GM19395 (cell line): ENCODE results near the gene FCMR.

Source experiments
- ATAC-seq: cut with Tn5 transposase; IDR thresholded peaks from one replicate; pipeline ENCODE4 v1.9.1; 2021; ENCODE audit warnings: mild to moderate bottlenecking, moderate library complexity; ENCODE audit not compliant: unreplicated experiment

FCMR gene

DNA sequence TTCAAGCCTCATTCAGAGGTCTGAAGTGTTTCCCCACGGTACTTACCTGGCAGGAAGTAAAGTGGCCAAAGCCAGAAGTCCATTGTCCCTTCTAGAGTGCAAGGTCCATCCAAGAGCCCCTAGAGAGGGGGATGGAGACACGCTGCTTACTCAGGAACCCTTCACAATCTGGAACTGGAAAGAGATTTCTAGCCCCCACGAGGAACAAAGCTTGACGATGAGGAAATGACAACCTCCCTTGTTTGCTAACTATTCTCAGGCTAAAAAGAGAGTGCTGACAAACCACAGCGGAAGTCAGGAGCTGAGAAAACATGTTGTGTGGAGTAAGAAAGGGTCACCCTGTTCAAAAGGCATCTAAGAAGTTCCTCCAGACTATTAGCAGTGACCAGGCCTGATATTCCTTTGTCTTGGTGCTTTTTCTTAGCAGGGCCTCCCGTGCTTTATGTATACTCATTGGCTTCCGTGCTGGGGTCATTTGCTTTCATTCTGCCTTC lies at the start of gene FCMR:
Gene FCMR (minus strand): TSS at position 170 of the 494 bp plus-strand sequence. CDS start 87 bp downstream, at position 83.
- no peak for ATAC-seq

GRCh38 chr1:206971029-206971655 lies 49.4 kb upstream of the FCMR start:
- peak; percentile 66 for ATAC-seq

DNA sequence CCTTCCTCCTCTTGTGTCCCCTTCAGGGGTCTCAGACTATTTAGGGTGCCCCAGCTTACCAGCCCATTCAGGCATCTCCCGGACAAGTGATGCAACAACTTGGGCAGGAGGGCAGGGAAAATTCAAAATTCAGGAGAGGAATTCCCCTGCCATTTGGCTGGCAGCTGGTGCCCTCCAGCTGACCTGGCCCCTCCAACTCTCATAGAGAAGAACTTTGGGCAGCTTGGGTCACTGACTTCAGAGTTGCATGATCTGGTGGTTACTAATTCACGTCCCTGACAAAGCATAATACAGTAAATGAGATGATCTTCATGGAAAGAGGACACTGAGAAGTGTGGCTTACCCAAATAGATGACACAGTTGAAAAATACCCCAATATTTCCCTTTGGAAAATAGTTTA lies 48.7 kb upstream of the FCMR start, which contains the start of gene FCAMR:
Gene FCAMR (minus strand): TSS at position 15 of the 400 bp plus-strand sequence. CDS start 335 bp downstream, outside the sequence.
- ATAC-seq = no peak

GRCh38 chr1:206969090-206969489 lies 47.3 kb upstream of the FCMR start:
- no peak for ATAC-seq

- peak; percentile 67 for ATAC-seq
Measured at GRCh38 chr1:206967096-206967849, 45.5 kb upstream of the FCMR start.

DNA sequence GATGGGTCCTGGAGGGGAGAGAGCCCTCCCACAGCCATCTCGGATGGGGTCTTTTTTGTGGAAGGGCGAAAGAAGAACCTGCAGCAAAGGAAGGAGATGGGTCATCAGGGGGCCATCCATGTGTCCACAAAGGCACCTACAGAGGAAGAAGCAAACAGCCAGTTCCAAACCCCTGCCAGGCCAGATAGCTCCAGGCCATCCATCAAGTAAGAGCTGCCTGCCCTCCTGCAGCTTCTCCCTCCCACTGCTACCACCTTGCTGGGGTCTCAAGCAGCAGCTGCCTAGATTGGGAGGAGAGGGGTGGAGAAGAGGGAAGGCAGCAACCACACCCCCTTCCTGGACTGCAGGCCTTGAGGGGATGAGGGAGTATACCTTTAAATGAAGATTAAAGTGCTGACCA lies 44.0 kb upstream of the FCMR start:
- no peak for ATAC-seq

GRCh38 chr1:206963740-206964139 lies 42.0 kb upstream of the FCMR start:
- no peak for ATAC-seq

GRCh38 chr1:206963119-206963712 lies 41.5 kb upstream of the FCMR start:
- ATAC-seq = no peak

GRCh38 chr1:206962272-206962671 lies 40.5 kb upstream of the FCMR start:
- no peak for ATAC-seq

DNA sequence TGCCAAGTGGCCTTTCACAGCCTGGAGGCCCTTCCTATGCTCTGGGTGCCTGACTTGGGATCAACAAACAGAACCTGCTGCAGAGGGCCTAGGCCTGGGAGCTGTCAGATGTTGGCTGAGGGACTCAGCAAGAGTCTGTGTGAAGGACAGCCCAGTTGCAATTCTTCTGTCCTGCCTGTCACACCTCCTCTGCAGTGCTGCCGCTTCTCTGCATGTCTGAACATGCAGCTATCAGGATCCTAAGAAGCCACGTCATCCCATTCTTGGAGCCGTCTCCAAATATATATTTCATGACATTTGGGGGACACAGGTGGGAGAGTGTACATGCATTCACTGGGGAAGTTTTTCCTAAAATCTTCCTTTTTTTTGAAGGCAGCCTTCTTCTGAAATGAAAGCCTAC lies 39.9 kb upstream of the FCMR start:
- no peak for ATAC-seq

GRCh38 chr1:206960676-206961386 lies 39.1 kb upstream of the FCMR start:
- no peak for ATAC-seq

- ATAC-seq = no peak
Measured at GRCh38 chr1:206958144-206958543, 36.4 kb upstream of the FCMR start.

- ATAC-seq = no peak
Measured at GRCh38 chr1:206957639-206958038, 35.9 kb upstream of the FCMR start.

GRCh38 chr1:206955476-206956451 lies 34.0 kb upstream of the FCMR start:
- peak; percentile 51 for ATAC-seq

- ATAC-seq = no peak
Measured at GRCh38 chr1:206954459-206955342, 33.0 kb upstream of the FCMR start.

DNA sequence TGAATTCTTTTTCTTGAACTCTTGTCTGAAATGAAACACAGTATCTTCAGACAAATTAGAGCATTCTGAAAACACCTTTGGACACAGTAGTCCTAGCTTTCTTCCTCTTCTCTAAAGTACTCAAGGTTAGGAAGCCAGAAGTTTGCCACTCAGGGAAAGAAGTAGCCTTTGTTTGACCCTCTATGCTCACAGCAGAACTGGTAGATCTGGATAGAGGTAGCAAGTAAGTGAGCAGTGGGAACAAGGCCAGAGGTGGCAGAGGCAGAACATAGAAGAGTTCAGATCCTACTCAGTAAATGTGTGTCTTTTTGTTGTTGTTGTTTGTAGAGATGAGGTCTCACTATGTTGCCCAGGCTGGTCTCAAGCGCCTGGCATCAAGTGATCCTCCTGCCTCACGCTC lies 31.9 kb upstream of the FCMR start:
- no peak for ATAC-seq

DNA sequence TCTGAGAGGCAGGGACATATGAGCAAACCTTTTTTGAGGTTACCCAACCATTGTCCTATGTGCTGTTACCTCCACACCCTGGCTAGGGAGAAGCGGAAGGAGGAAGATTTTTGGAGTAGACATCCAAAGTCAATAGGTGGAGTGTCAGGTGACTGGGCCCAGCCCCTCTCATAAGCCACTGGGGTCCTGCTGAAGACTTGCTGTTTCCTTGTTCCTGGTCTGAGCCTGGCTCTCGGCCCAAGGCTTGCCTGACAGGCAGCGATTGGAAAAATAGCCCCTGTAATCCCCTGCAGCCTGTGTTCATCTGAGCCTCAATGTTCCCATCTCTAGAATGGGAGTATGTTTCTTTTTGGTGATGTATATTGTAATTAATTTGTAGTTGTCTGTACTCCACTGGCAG lies 31.4 kb upstream of the FCMR start:
- no peak for ATAC-seq

GRCh38 chr1:206952171-206952570 lies 30.4 kb upstream of the FCMR start:
- ATAC-seq = no peak
